Amygdala (tissue), 56 donors: Measurements from ENCODE around the gene TTC34.
"Not testable (repeated sequence)": the region's sequence is repeated elsewhere in the genome, so short reads cannot be mapped to it uniquely, and the experiment has no call there.

Experiments used
- DNase-seq, 56 donors: peaks; one replicate each; lab custom pipeline; 2025; lab: John Stamatoyannopoulos, UW

TTC34 gene

GRCh38 chr1:2802421-2802961 lies 998 bp upstream of the TTC34 start:
- no peak for DNase-seq

- no peak for DNase-seq
Measured at GRCh38 chr1:2801046-2801445, 447 bp downstream of the TTC34 start.

- DNase-seq = no peak
Measured at GRCh38 chr1:2800664-2801045, 838 bp downstream of the TTC34 start.

GRCh38 chr1:2799811-2800663 lies 1.5 kb downstream of the TTC34 start:
- DNase-seq = no peak

- not testable (repeated sequence) for DNase-seq
Measured at GRCh38 chr1:2798958-2799357, 2.5 kb downstream of the TTC34 start.

GRCh38 chr1:2797741-2798016 lies 3.8 kb downstream of the TTC34 start:
- DNase-seq = no peak

- DNase-seq = no peak
Measured at GRCh38 chr1:2796890-2797740, 4.4 kb downstream of the TTC34 start.

GRCh38 chr1:2795926-2796325 lies 5.6 kb downstream of the TTC34 start:
- DNase-seq = no peak

- no peak for DNase-seq
Measured at GRCh38 chr1:2791027-2791760, 10.3 kb downstream of the TTC34 start.

GRCh38 chr1:2789986-2790581 lies 11.4 kb downstream of the TTC34 start:
- no peak for DNase-seq

GRCh38 chr1:2789164-2789985 lies 12.1 kb downstream of the TTC34 start:
- DNase-seq = peak in 7 of 56 donors; percentile 16 to 40 (median 28)

GRCh38 chr1:2788506-2789163 lies 12.9 kb downstream of the TTC34 start:
- peak in 2 of 56 donors; percentile 3 to 13 for DNase-seq

- DNase-seq = no peak
Measured at GRCh38 chr1:2787163-2787911, 14.2 kb downstream of the TTC34 start.

GRCh38 chr1:2786329-2787162 lies 14.9 kb downstream of the TTC34 start:
- DNase-seq = peak in 15 of 56 donors; percentile 3 to 71 (median 24)

GRCh38 chr1:2785631-2786328 lies 15.7 kb downstream of the TTC34 start:
- DNase-seq = no peak

GRCh38 chr1:2784854-2785630 lies 16.5 kb downstream of the TTC34 start:
- DNase-seq = no peak
